Hindlimb muscle (tissue), 1 donor: ENCODE data around the gene KRTAP2-3. TPM values are rescaled to one million over a fixed set of nuclear protein-coding genes. Genes with fewer than 3 reads are reported as not detected.
"Not testable (repeated sequence)": the region's sequence is repeated elsewhere in the genome, so short reads cannot be mapped to it uniquely, and the experiment has no call there.

Experiments used
- DNase-seq: peaks from one replicate; pipeline ENCODE4 v3.0.0-alpha.2; 2013
- polyA plus RNA-seq: library from polyadenylated mRNA; unstranded; fragments of 120-200 nt; gene quantifications from one replicate; pipeline ENCODE4 v1.2.1, GENCODE V29; 2013; ENCODE audit not compliant: insufficient read length

Gene KRTAP2-3
- not detected for polyA plus RNA-seq

- no peak for DNase-seq
Measured at GRCh38 chr17:41060052-41060604, at the start of gene KRTAP2-3. TSS of gene KRTAP2-3 (minus strand) at chr17:41060114. CDS start at chr17:41060050, 64 bp downstream.

- not testable (repeated sequence) for DNase-seq
Measured at GRCh38 chr17:41108728-41109386, 48.9 kb upstream of the KRTAP2-3 start.

GRCh38 chr17:41107941-41108450, 48.1 kb upstream of the KRTAP2-3 start:
- no peak for DNase-seq

GRCh38 chr17:41105347-41105746, 45.4 kb upstream of the KRTAP2-3 start, which contains the start of gene KRTAP4-9:
TSS of gene KRTAP4-9 (plus strand) at chr17:41105389. CDS start at chr17:41105389, 0 bp downstream.
- DNase-seq, result not testable (repeated sequence)

- not testable (repeated sequence) for DNase-seq
Measured at GRCh38 chr17:41104386-41105038, 44.6 kb upstream of the KRTAP2-3 start.

GRCh38 chr17:41103896-41104295, 44.0 kb upstream of the KRTAP2-3 start:
- DNase-seq, result no peak

GRCh38 chr17:41101586-41102259, 41.8 kb upstream of the KRTAP2-3 start, which contains the start of gene KRTAP4-16:
TSS of gene KRTAP4-16 (minus strand) at chr17:41102209. CDS start at chr17:41102209, 0 bp downstream.
- no peak for DNase-seq

- DNase-seq, result not testable (repeated sequence)
Measured at GRCh38 chr17:41099682-41100480, 40.0 kb upstream of the KRTAP2-3 start.

GRCh38 chr17:41098481-41098880, 38.6 kb upstream of the KRTAP2-3 start:
- no peak for DNase-seq

GRCh38 chr17:41098042-41098441, 38.1 kb upstream of the KRTAP2-3 start, which contains the start of gene KRTAP4-8:
TSS of gene KRTAP4-8 (minus strand) at chr17:41098142. CDS start at chr17:41098084, 58 bp downstream.
- DNase-seq, result no peak

GRCh38 chr17:41096055-41096454, 36.1 kb upstream of the KRTAP2-3 start:
- DNase-seq, result no peak

GRCh38 chr17:41088760-41089352, 28.9 kb upstream of the KRTAP2-3 start:
- DNase-seq, result not testable (repeated sequence)

- DNase-seq, result not testable (repeated sequence)
Measured at GRCh38 chr17:41084100-41084856, 24.4 kb upstream of the KRTAP2-3 start, which contains the start of gene KRTAP4-7. TSS of gene KRTAP4-7 (plus strand) at chr17:41084150. CDS start at chr17:41084207, 57 bp downstream.

GRCh38 chr17:41083427-41083826, 23.5 kb upstream of the KRTAP2-3 start:
- not testable (repeated sequence) for DNase-seq

- DNase-seq, result no peak
Measured at GRCh38 chr17:41082626-41083025, 22.7 kb upstream of the KRTAP2-3 start.

- DNase-seq, result no peak
Measured at GRCh38 chr17:41076788-41077187, 16.9 kb upstream of the KRTAP2-3 start.

GRCh38 chr17:41073676-41074075, 13.8 kb upstream of the KRTAP2-3 start:
- no peak for DNase-seq

GRCh38 chr17:41071606-41072360, 11.9 kb upstream of the KRTAP2-3 start:
- no peak for DNase-seq

GRCh38 chr17:41069031-41069430, 9.1 kb upstream of the KRTAP2-3 start:
- no peak for DNase-seq

- DNase-seq, result no peak
Measured at GRCh38 chr17:41067281-41067680, 7.4 kb upstream of the KRTAP2-3 start.
